BLaER1 treated with 17β-estradiol and CSF1 and Interleukin-3, amounts not matched to agents 10 nM and 100 nM (cell line): ENCODE data around the gene FILIP1L.

Experiments used
- H3K27ac ChIP-seq, 11 experiments: shearing (Covaris generic); formaldehyde crosslinking; 2 replicates each; pipeline ENCODE4 v1.8.1; 2022
- H3K27me3 ChIP-seq, 11 experiments: shearing (Covaris generic); formaldehyde crosslinking; 2 replicates each; pipeline ENCODE4 v1.8.1; 2022
- H3K36me3 ChIP-seq, 11 experiments: shearing (Covaris generic); formaldehyde crosslinking; 2 replicates each; pipeline ENCODE4 v1.8.1; 2022
- H3K4me1 ChIP-seq, 10 experiments: shearing (Covaris generic); formaldehyde crosslinking; 2 replicates each; pipeline ENCODE4 v1.8.1; 2022
- H3K4me2 ChIP-seq, 11 experiments: shearing (Covaris generic); formaldehyde crosslinking; 2 replicates each; pipeline ENCODE4 v1.8.1; 2022
- H3K4me3 ChIP-seq, 10 experiments: shearing (Covaris generic); formaldehyde crosslinking; 2 replicates each; pipeline ENCODE4 v1.8.1; 2022
- H3K9ac ChIP-seq, 11 experiments: shearing (Covaris generic); formaldehyde crosslinking; 2 replicates each; pipeline ENCODE4 v1.8.1; 2022
- H3K9me3 ChIP-seq, 11 experiments: shearing (Covaris generic); formaldehyde crosslinking; replicated peaks in 1 of 11; 2 replicates each; pipeline ENCODE4 v1.8.1; 2022
- H4K20me1 ChIP-seq, 11 experiments: shearing (Covaris generic); formaldehyde crosslinking; 2 replicates each; pipeline ENCODE4 v1.8.1; 2022
- Cebpa-rat ChIP-seq, 11 experiments: shearing (Covaris generic); IDR thresholded peaks; 2 replicates each; pipeline ENCODE4 v1.8.1; 2022

Gene FILIP1L

GRCh38 chr3:100105501-100105900, 8.8 kb downstream of the FILIP1L start:
- Histone ChIP-seq H3K27ac (peak overlapping the region; percentile 3 to 64 (median 47); a peak in 17 of 22 replicates), H3K4me1 (peaks cover 16 to 46% (median 40%) of the 10 kb centered on the region in 10 experiments), H3K9me3 (peaks cover 0 to 8% (median 4%) of the 10 kb centered on the region in 11 experiments; a peak in 7 of 22 replicates), H3K36me3 (peaks cover 0 to 10% (median 0%) of the 10 kb centered on the region in 11 experiments; a peak in 2 of 22 replicates), H3K9ac (no peak overlapping the region), H3K4me2 (peak overlapping the region; percentile 35 to 70 (median 64); a peak in 21 of 22 replicates), H3K4me3 (no peak overlapping the region), H3K27me3 (no peaks in the 10 kb centered on the region), H4K20me1 (no peaks in the 10 kb centered on the region; a peak in 1 of 22 replicates)
- no peak for TF ChIP-seq Cebpa-rat (IDR thresholded peaks at IDR 0.05)

- Histone ChIP-seq H3K36me3 (peaks cover 0 to 10% (median 0%) of the 10 kb centered on the region in 11 experiments; a peak in 2 of 22 replicates), H3K27ac (peak overlapping the region; percentile 10 to 64 (median 47); a peak in 16 of 22 replicates), H3K9ac (no peak overlapping the region), H3K4me2 (peak overlapping the region; percentile 35 to 70 (median 64); a peak in 20 of 22 replicates), H3K27me3 (no peaks in the 10 kb centered on the region), H3K4me1 (peaks cover 16 to 44% (median 40%) of the 10 kb centered on the region in 10 experiments), H4K20me1 (no peaks in the 10 kb centered on the region; a peak in 1 of 22 replicates), H3K9me3 (peaks cover 0 to 11% (median 4%) of the 10 kb centered on the region in 11 experiments; a peak in 7 of 22 replicates), H3K4me3 (no peak overlapping the region)
- no peak for TF ChIP-seq Cebpa-rat (IDR thresholded peaks at IDR 0.05)
These were observed 9.4 kb downstream of the FILIP1L start for GRCh38 chr3:100104817-100105413.

- Histone ChIP-seq H3K4me2 (peak overlapping the region in 10 of 11 experiments; percentile 15 to 70 (median 63); a peak in 19 of 22 replicates), H3K4me3 (no peak overlapping the region)
These were observed 9.9 kb downstream of the FILIP1L start for GRCh38 chr3:100104442-100104798.

GRCh38 chr3:100103558-100104441, 10.5 kb downstream of the FILIP1L start:
- Histone ChIP-seq H3K4me2 (peak overlapping the region in 10 of 11 experiments; percentile 15 to 70 (median 63); a peak in 20 of 22 replicates), H3K27ac (peak overlapping the region in 2 of 11 experiments; percentile 13 to 64; a peak in 1 of 22 replicates), H4K20me1 (no peaks in the 10 kb centered on the region; a peak in 1 of 22 replicates), H3K4me3 (no peak overlapping the region), H3K27me3 (no peaks in the 10 kb centered on the region), H3K4me1 (peaks cover 16 to 44% (median 41%) of the 10 kb centered on the region in 10 experiments), H3K36me3 (peaks cover 0 to 10% (median 0%) of the 10 kb centered on the region in 11 experiments; a peak in 2 of 22 replicates), H3K9ac (no peak overlapping the region), H3K9me3 (peaks cover 0 to 11% (median 4%) of the 10 kb centered on the region in 11 experiments; a peak in 7 of 22 replicates)
- TF ChIP-seq Cebpa-rat (IDR thresholded peaks at IDR 0.05): no peak

More at GRCh38 chr3:100104442-100104798, 9.9 kb downstream of the FILIP1L start:
- no peaks in the 10 kb centered on the region for H3K27me3 ChIP-seq
- H3K4me1 ChIP-seq: peaks cover 16 to 44% (median 40%) of the 10 kb centered on the region in 10 experiments
- H3K36me3 ChIP-seq: peaks cover 0 to 10% (median 0%) of the 10 kb centered on the region in 11 experiments; a peak in 2 of 22 replicates
- no peak for TF ChIP-seq Cebpa-rat (IDR thresholded peaks at IDR 0.05)
- H3K27ac ChIP-seq: peak overlapping the region in 6 of 11 experiments; percentile 13 to 64 (median 48); a peak in 4 of 22 replicates
- H4K20me1 ChIP-seq: no peaks in the 10 kb centered on the region; a peak in 1 of 22 replicates
- H3K9me3 ChIP-seq: peaks cover 0 to 11% (median 4%) of the 10 kb centered on the region in 11 experiments; a peak in 7 of 22 replicates
- no peak overlapping the region for H3K9ac ChIP-seq

- Histone ChIP-seq H3K4me3 (no peak overlapping the region), H3K36me3 (peaks cover 0 to 10% (median 0%) of the 10 kb centered on the region in 11 experiments; a peak in 2 of 22 replicates), H3K9ac (no peak overlapping the region), H3K4me2 (peak overlapping the region in 8 of 11 experiments; percentile 52 to 70 (median 65); a peak in 14 of 22 replicates), H3K27me3 (no peaks in the 10 kb centered on the region), H3K27ac (no peak overlapping the region), H4K20me1 (no peaks in the 10 kb centered on the region), H3K9me3 (peaks cover 0 to 11% (median 4%) of the 10 kb centered on the region in 11 experiments; a peak in 7 of 22 replicates), H3K4me1 (peaks cover 16 to 44% (median 42%) of the 10 kb centered on the region in 10 experiments)
- no peak for TF ChIP-seq Cebpa-rat (IDR thresholded peaks at IDR 0.05)
These were observed 11.5 kb downstream of the FILIP1L start for GRCh38 chr3:100102757-100103156.

GRCh38 chr3:100100425-100100824, 13.9 kb downstream of the FILIP1L start:
- peaks cover 6 to 34% (median 30%) of the 10 kb centered on the region in 10 experiments for H3K4me1 ChIP-seq
- H3K36me3 ChIP-seq: peaks cover 0 to 10% (median 0%) of the 10 kb centered on the region in 11 experiments; a peak in 3 of 22 replicates
- no peak overlapping the region for H3K27ac ChIP-seq
- no peak for TF ChIP-seq Cebpa-rat (IDR thresholded peaks at IDR 0.05)
- H3K9me3 ChIP-seq: peaks cover 0 to 11% (median 4%) of the 10 kb centered on the region in 11 experiments; a peak in 7 of 22 replicates
- no peaks in the 10 kb centered on the region for H4K20me1 ChIP-seq
- no peak overlapping the region for H3K4me2 ChIP-seq
- H3K9ac ChIP-seq: no peak overlapping the region
- H3K4me3 ChIP-seq: no peak overlapping the region
- H3K27me3 ChIP-seq: no peaks in the 10 kb centered on the region

GRCh38 chr3:100099621-100100020, 14.7 kb downstream of the FILIP1L start:
- no peaks in the 10 kb centered on the region for H3K27me3 ChIP-seq
- H3K4me1 ChIP-seq: peaks cover 0 to 26% (median 22%) of the 10 kb centered on the region in 10 experiments; a peak in 18 of 20 replicates
- no peak overlapping the region for H3K9ac ChIP-seq
- no peak overlapping the region for H3K4me3 ChIP-seq
- H3K4me2 ChIP-seq: no peak overlapping the region
- H3K9me3 ChIP-seq: peaks cover 0 to 11% (median 4%) of the 10 kb centered on the region in 11 experiments; a peak in 7 of 22 replicates
- H3K27ac ChIP-seq: no peak overlapping the region
- no peaks in the 10 kb centered on the region for H4K20me1 ChIP-seq
- peaks cover 0 to 10% (median 0%) of the 10 kb centered on the region in 11 experiments; a peak in 3 of 22 replicates for H3K36me3 ChIP-seq
- no peak for TF ChIP-seq Cebpa-rat (IDR thresholded peaks at IDR 0.05)

- no peaks in the 10 kb centered on the region for H4K20me1 ChIP-seq
- no peaks in the 10 kb centered on the region for H3K27me3 ChIP-seq
- H3K9me3 ChIP-seq: peaks cover 0 to 11% (median 4%) of the 10 kb centered on the region in 11 experiments; a peak in 7 of 22 replicates
- H3K36me3 ChIP-seq: peaks cover 0 to 10% (median 0%) of the 10 kb centered on the region in 11 experiments; a peak in 3 of 22 replicates
- no peak overlapping the region for H3K27ac ChIP-seq
- H3K4me3 ChIP-seq: no peak overlapping the region
- H3K4me1 ChIP-seq: peaks cover 0 to 17% (median 13%) of the 10 kb centered on the region in 10 experiments; a peak in 16 of 20 replicates
- TF ChIP-seq Cebpa-rat (IDR thresholded peaks at IDR 0.05): no peak
- H3K9ac ChIP-seq: no peak overlapping the region
- no peak overlapping the region for H3K4me2 ChIP-seq
These were observed 15.6 kb downstream of the FILIP1L start for GRCh38 chr3:100098784-100099070.
